GM18499 (cell line): ENCODE results near the gene ADRA1B.

ENCODE experiments used
- ATAC-seq: cut with Tn5 transposase; IDR thresholded peaks from one replicate; pipeline ENCODE4 v1.9.1; 2021; ENCODE audit warnings: moderate number of reproducible peaks; ENCODE audit not compliant: insufficient read depth, unreplicated experiment

The ADRA1B gene

GRCh38 chr5:159901308-159901707, 15.0 kb upstream of the ADRA1B start:
- no peak for ATAC-seq

- ATAC-seq, result no peak
Measured at GRCh38 chr5:159901772-159902171, 14.5 kb upstream of the ADRA1B start.

GRCh38 chr5:159902444-159903121, 13.7 kb upstream of the ADRA1B start:
- no peak for ATAC-seq

- ATAC-seq, result no peak
Measured at GRCh38 chr5:159903131-159903530, 13.2 kb upstream of the ADRA1B start.

GRCh38 chr5:159904874-159905273, 11.4 kb upstream of the ADRA1B start:
- no peak for ATAC-seq

GRCh38 chr5:159905496-159905895, 10.8 kb upstream of the ADRA1B start:
- ATAC-seq, result no peak

GRCh38 chr5:159906463-159906862, 9.8 kb upstream of the ADRA1B start:
- ATAC-seq, result no peak

GRCh38 chr5:159906943-159907342, 9.3 kb upstream of the ADRA1B start:
- no peak for ATAC-seq

GRCh38 chr5:159907689-159908590, 8.3 kb upstream of the ADRA1B start:
- no peak for ATAC-seq

GRCh38 chr5:159908591-159908940, 7.7 kb upstream of the ADRA1B start:
- no peak for ATAC-seq

- no peak for ATAC-seq
Measured at GRCh38 chr5:159909126-159909525, 7.2 kb upstream of the ADRA1B start.

- ATAC-seq, result no peak
Measured at GRCh38 chr5:159910207-159910842, 6.0 kb upstream of the ADRA1B start.

GRCh38 chr5:159910843-159911229, 5.4 kb upstream of the ADRA1B start:
- ATAC-seq, result no peak

GRCh38 chr5:159911349-159911748, 4.9 kb upstream of the ADRA1B start:
- no peak for ATAC-seq

GRCh38 chr5:159912033-159912800, 4.1 kb upstream of the ADRA1B start:
- ATAC-seq, result no peak

- no peak for ATAC-seq
Measured at GRCh38 chr5:159913048-159913447, 3.2 kb upstream of the ADRA1B start.

GRCh38 chr5:159913501-159913900, 2.8 kb upstream of the ADRA1B start:
- no peak for ATAC-seq

GRCh38 chr5:159916841-159917761, 819 bp downstream of the ADRA1B start:
- no peak for ATAC-seq

GRCh38 chr5:159917994-159918393, 1.7 kb downstream of the ADRA1B start:
- no peak for ATAC-seq

GRCh38 chr5:159921721-159922120, 5.4 kb downstream of the ADRA1B start:
- ATAC-seq, result no peak
